IMR-90 (cell line): Measurements from ENCODE around the gene SNTG2. TPM values are rescaled to one million over a fixed set of nuclear protein-coding genes. Genes with fewer than 3 reads are reported as not detected.

ENCODE experiments used
- ATAC-seq: fragments of 200-7000 bp; cut with Tn5 transposase; 2 replicates; pipeline ENCODE4 v1.9.1; 2020; ENCODE audit warnings: low read depth, mild to moderate bottlenecking, moderate library complexity
- BruUV-seq: library from RNA; stranded (reverse); fragments of 400-500 nt; replicated peaks from 2 replicates; lab custom pipeline; 2021; lab: Mats Ljungman, UMichigan
- CTCF ChIA-PET: fragments of 300-600 bp; formaldehyde crosslinking; extraction: SDS; loops from one replicate; lab custom pipeline; 2021; ENCODE audit warnings: antibody characterized with exemption; lab: Yijun Ruan, JAX
- POLR2A ChIA-PET: fragments of 300-600 bp; sonication (Branson Sonifier 250); formaldehyde crosslinking; loops from one replicate; lab custom pipeline; 2022; ENCODE audit warnings: antibody characterized with exemption; ENCODE audit not compliant: unreplicated experiment; lab: Charles Lee
- DNase-seq: peaks from one replicate; pipeline ENCODE4 v3.0.0; 2013
- H2AFZ ChIP-seq: replicated peaks from 2 replicates; pipeline ENCODE3; 2013; ENCODE audit warnings: low read length, mild to moderate bottlenecking; ENCODE audit not compliant: poor library complexity
- H2AK5ac ChIP-seq: 2 replicates; pipeline ENCODE4 v1.6.1; 2013; ENCODE audit warnings: low read depth, low read length, inconsistent platforms
- H2AK9ac ChIP-seq: replicated peaks from 2 replicates; pipeline ENCODE3; 2013; ENCODE audit warnings: mild to moderate bottlenecking, low read depth, low read length, moderate library complexity; ENCODE audit not compliant: poor library complexity
- H2BK120ac ChIP-seq: 2 replicates; pipeline ENCODE4 v1.6.1; 2013; ENCODE audit warnings: low read depth, low read length, inconsistent platforms
- H2BK15ac ChIP-seq: 3 replicates; pipeline ENCODE4 v1.6.1; 2013; ENCODE audit warnings: low read depth, low read length, inconsistent platforms
- H2BK20ac ChIP-seq: 2 replicates; pipeline ENCODE4 v1.6.1; 2013; ENCODE audit warnings: low read depth, mild to moderate bottlenecking, inconsistent platforms, low read length, moderate library complexity
- H2BK5ac ChIP-seq: 2 replicates; pipeline ENCODE4 v1.6.1; 2013; ENCODE audit warnings: mild to moderate bottlenecking, low read depth, low read length, inconsistent platforms; ENCODE audit not compliant: poor library complexity, severe bottlenecking
- H3K14ac ChIP-seq: replicated peaks from 2 replicates; pipeline ENCODE4 v1.6.1; 2013; ENCODE audit warnings: low read depth, low read length, inconsistent platforms
- H3K18ac ChIP-seq: 2 replicates; pipeline ENCODE4 v1.6.1; 2013; ENCODE audit warnings: low read depth, low read length, control low read depth
- H3K23ac ChIP-seq: 2 replicates; pipeline ENCODE4 v1.6.1; 2013; ENCODE audit warnings: low read depth, low read length, inconsistent platforms
- H3K27ac ChIP-seq: 2 replicates; pipeline ENCODE4 v1.5.1; 2013; ENCODE audit warnings: mild to moderate bottlenecking, control low read depth, low read length; ENCODE audit not compliant: insufficient read depth
- H3K27me3 ChIP-seq: 2 replicates; pipeline ENCODE4 v1.6.1; 2013; ENCODE audit warnings: low read length; ENCODE audit not compliant: control insufficient read depth, insufficient read depth
- H3K36me3 ChIP-seq: 2 replicates; pipeline ENCODE4 v1.6.1; 2013; ENCODE audit warnings: low read length, mixed read lengths; ENCODE audit not compliant: control insufficient read depth, insufficient read depth
- H3K4ac ChIP-seq: 2 replicates; pipeline ENCODE4 v1.6.1; 2013; ENCODE audit warnings: low read depth, low read length, inconsistent platforms
- H3K4me1 ChIP-seq: 2 replicates; pipeline ENCODE4 v1.6.1; 2013; ENCODE audit warnings: low read length, mixed read lengths; ENCODE audit not compliant: control insufficient read depth, insufficient read depth
- H3K4me2 ChIP-seq: 2 replicates; pipeline ENCODE4 v1.6.1; 2013; ENCODE audit warnings: low read depth, mild to moderate bottlenecking, control low read depth, low read length, moderate library complexity
- H3K4me3 ChIP-seq: 2 replicates; pipeline ENCODE4 v1.5.1; 2013; ENCODE audit warnings: low read depth, mild to moderate bottlenecking, control low read depth, low read length, moderate library complexity; ENCODE audit not compliant: insufficient read depth
- H3K56ac ChIP-seq: 2 replicates; pipeline ENCODE4 v1.6.1; 2013; ENCODE audit warnings: low read length, inconsistent platforms; ENCODE audit not compliant: insufficient read depth; ENCODE audit errors: extremely low read depth
- H3K79me1 ChIP-seq, 2 experiments: 2 replicates each; pipeline ENCODE4 v1.6.1; 2013; ENCODE audit warnings: low read length in 2 of 2, inconsistent platforms in 1 of 2, low read depth in 1 of 2
- H3K9ac ChIP-seq: 2 replicates; pipeline ENCODE4 v1.6.1; 2013; ENCODE audit warnings: low read depth, low read length, control low read depth
- H3K9me1 ChIP-seq: 2 replicates; pipeline ENCODE4 v1.6.1; 2013; ENCODE audit warnings: low read length, inconsistent platforms; ENCODE audit not compliant: insufficient read depth
- H3K9me3 ChIP-seq: 2 replicates; pipeline ENCODE4 v1.6.1; 2013; ENCODE audit warnings: low read length; ENCODE audit not compliant: control insufficient read depth, insufficient read depth
- H4K20me1 ChIP-seq: 2 replicates; pipeline ENCODE4 v1.6.1; 2013; ENCODE audit warnings: low read length, inconsistent platforms; ENCODE audit not compliant: insufficient read depth
- H4K5ac ChIP-seq: 2 replicates; pipeline ENCODE4 v1.6.1; 2013; ENCODE audit warnings: mild to moderate bottlenecking, low read depth, low read length, control low read depth
- H4K8ac ChIP-seq, 2 experiments: 2 replicates each; pipeline ENCODE4 v1.6.1; 2013; ENCODE audit warnings: low read depth in 2 of 2, low read length in 2 of 2, control low read depth in 1 of 2, inconsistent platforms in 1 of 2
- H4K91ac ChIP-seq: 2 replicates; pipeline ENCODE4 v1.6.1; 2013; ENCODE audit warnings: low read depth, low read length, inconsistent platforms; ENCODE audit not compliant: insufficient read depth
- CTCF ChIP-seq: conservative IDR thresholded peaks from 2 replicates; pipeline ENCODE4 v1.5.1; 2012; ENCODE audit warnings: mild to moderate bottlenecking, low read depth, low read length, improper control_type of control experiment
- FOS ChIP-seq: fragments of 150-350 bp; IDR thresholded peaks from 2 replicates; pipeline ENCODE4 v1.6.1; 2016; ENCODE audit warnings: low read depth, low read length
- SMC3 ChIP-seq: fragments of 150-350 bp; IDR thresholded peaks from 2 replicates; pipeline ENCODE4 v1.6.1; 2016; ENCODE audit warnings: low read depth, mild to moderate bottlenecking, antibody characterized with exemption, low read length, moderate library complexity
- WGBS, 2 experiments: methylation state at CpG; one replicate each; pipeline versions ENCODE4 v1.1.5 to v1.1.7; 2013; ENCODE audit warnings: missing lambda C conversion rate in 2 of 2; ENCODE audit not compliant: insufficient read length in 1 of 2; ENCODE audit errors: extremely low coverage in 2 of 2; 5-methylcytosine and 5-hydroxymethylcytosine counted together
- dilution Hi-C: fragments of 300-500 bp; cut with HindIII; formaldehyde crosslinking; loops from one replicate; pipeline ENCODE4 v1.14.3; 2018; ENCODE audit warnings: low sequenced_read_pairs; ENCODE audit not compliant: unreplicated experiment
- in situ Hi-C: fragments of 300-500 bp; cut with MboI; formaldehyde crosslinking; loops from 3 replicates; pipeline ENCODE4 v1.14.3; 2019; ENCODE audit warnings: low sequenced_read_pairs, inconsistent platforms, mixed read lengths
- intact Hi-C: fragments of 100-400 bp; cut with micrococcal nuclease; formaldehyde crosslinking; loops from 2 replicates; pipeline ENCODE4 v1.10.0; 2022
- polyA plus RNA-seq, 3 experiments: library from polyadenylated mRNA; depleted of rRNA; stranded (reverse); fragments of >200 nt; gene quantifications; 2 replicates each; pipeline ENCODE4 v1.2.3, GENCODE V29; 2012; ENCODE audit warnings: low replicate concordance in 1 of 3
- total RNA-seq: library from RNA; depleted of rRNA; stranded (reverse); fragments of >200 nt; gene quantifications from 2 replicates; pipeline ENCODE4 v1.2.3, GENCODE V29; 2012

Gene SNTG2
- total and polyA plus RNA-seq, 2 of the 4 experiments (the other 2 are of a cell fraction): under 0.01 to 0.17 TPM

GRCh38 chr2:975095-975494 is 24.4 kb downstream of the SNTG2 start:
- dilution Hi-C loops (no loop called here), in situ Hi-C loops (no loop called here), intact Hi-C loops (no loop called here)
- Histone ChIP-seq H3K79me1 (no peaks in the 10 kb centered on the region), H2AFZ (peak overlapping the region; percentile 33), H3K9me3 (peaks cover 4% of the 10 kb centered on the region; the same call in 1 of the 2 replicates), H3K4me2 (no peak overlapping the region), H3K4ac (no peak overlapping the region), H4K5ac (no peak overlapping the region), H2AK5ac (no peak overlapping the region), H3K4me1 (no peaks in the 10 kb centered on the region), H3K4me3 (no peak overlapping the region), H2AK9ac (no peak overlapping the region), H3K18ac (no peak overlapping the region), H2BK20ac (no peak overlapping the region), H3K9ac (no peak overlapping the region), H4K20me1 (no peaks in the 10 kb centered on the region), H2BK15ac (no peak overlapping the region), H3K9me1 (no peaks in the 10 kb centered on the region), H4K8ac (no peak overlapping the region), H2BK120ac (no peak overlapping the region), H3K27me3 (no peaks in the 10 kb centered on the region), H4K91ac (no peak overlapping the region), H3K36me3 (no peaks in the 10 kb centered on the region), H3K14ac (no peak overlapping the region), H2BK5ac (no peak overlapping the region), H3K56ac (no peak overlapping the region), H3K27ac (no peak overlapping the region), H3K23ac (no peak overlapping the region)
- no peak for ATAC-seq
- DNase-seq: no peak
- TF ChIP-seq SMC3: no peak
- no peak for TF ChIP-seq CTCF
- TF ChIP-seq FOS: no peak
- ChIA-PET POLR2A (no interaction called here), CTCF (no interaction called here)
- 25% methylated on average over 2 of the region's 4 CpGs; no CpG with 5 or more reads in 1 of the 2 experiments for WGBS, 2 experiments
- BruUV-seq: no TSS peak
